ENCODE measurements around the gene ALKBH5.

The ALKBH5 gene

GRCh38 chr17:18225121-18225641, 41.6 kb downstream of the ALKBH5 start, which contains the start of gene LLGL1 (continued):
- 0 out of 2 replicates have a peak, but pooled peaks have one; percentile 25 for TF ChIP-seq KLF16 (tag by site-specific recombination; IDR thresholded peaks at IDR 0.05)
- TF ChIP-seq SP2 (tag by site-specific recombination; IDR thresholded peaks at IDR 0.05), result peak; percentile 33
- peak; percentile 12; the same call in 1 of the 2 replicates for TF ChIP-seq ZNF629 (tag by site-specific recombination; IDR thresholded peaks at IDR 0.05)
- no peak for TF ChIP-seq ZNF416 (tag by site-specific recombination; IDR thresholded peaks at IDR 0.05)
- TF ChIP-seq ZNF707 (tag by site-specific recombination; IDR thresholded peaks at IDR 0.05), result no peak
- TF ChIP-seq EGR2 (tag by site-specific recombination; IDR thresholded peaks at IDR 0.05; ENCODE audit: low read depth), result no peak; the same call in 1 of the 2 replicates
- TF ChIP-seq ZNF701 (tag by site-specific recombination; IDR thresholded peaks at IDR 0.05), result no peak
- TF ChIP-seq INSM2 (tag by site-specific recombination; IDR thresholded peaks at IDR 0.05), result no peak
- no peak for TF ChIP-seq ZNF670 (tag by site-specific recombination; IDR thresholded peaks at IDR 0.05; ENCODE audit: low read depth)
- TF ChIP-seq ZBTB6 (tag by site-specific recombination; IDR thresholded peaks at IDR 0.05), result peak; percentile 78; the same call in 1 of the 2 replicates
- TF ChIP-seq ZFP37 (tag by site-specific recombination; IDR thresholded peaks at IDR 0.05), result no peak
- no peak for TF ChIP-seq REST (tag by site-specific recombination; IDR thresholded peaks at IDR 0.05)
- no peak; the same call in 1 of the 2 replicates for TF ChIP-seq SP3 (tag by site-specific recombination; IDR thresholded peaks at IDR 0.05)
- TF ChIP-seq ZBTB21 (tag by site-specific recombination; IDR thresholded peaks at IDR 0.05), result no peak
- TF ChIP-seq HOXA7 (CRISPR knock-in tag; IDR thresholded peaks at IDR 0.05; ENCODE audit: borderline replicate concordance), result no peak

GRCh38 chr17:18225642-18226283, 42.1 kb downstream of the ALKBH5 start:
- Histone ChIP-seq H3K36me3 (ENCODE audit: control insufficient read depth in 2 of 2, insufficient read depth in 1 of 2, low read length in 2 of 2) (peaks cover 0 to 7% of the 10 kb centered on the region in 2 experiments; a peak in 1 of 3 replicates), H3K9me3 (ENCODE audit: control insufficient read depth, insufficient read depth, low read depth, low read length) (no peaks in the 10 kb centered on the region), H3K4me3 (ENCODE audit: low read depth, low read length) (peak overlapping the region; percentile 48), H3K4me1 (ENCODE audit: control insufficient read depth, insufficient read depth, low read length) (peaks cover 4% of the 10 kb centered on the region; the same call in 1 of the 2 replicates), H3K27ac (ENCODE audit: extremely low read depth, low read depth, low read length) (peak overlapping the region; percentile 68; the same call in 1 of the 2 replicates)
- POLR2A ChIA-PET, result no interaction called here
- CTCF ChIA-PET, result interaction anchor here (0.6 kb wide), 1 partner anchor 87 kb away, joined by 3 read pairs; no protein-coding TSS in a partner anchor
- no peak for TF ChIP-seq ZNF610 (tag by site-specific recombination; IDR thresholded peaks at IDR 0.05; ENCODE audit: borderline replicate concordance)
- peak; percentile 21; the same call in 1 of the 2 replicates for TF ChIP-seq ZBTB48 (tag by site-specific recombination; IDR thresholded peaks at IDR 0.05)
- TF ChIP-seq ZBTB20 (tag by site-specific recombination; IDR thresholded peaks at IDR 0.05), result peak; percentile 75; the same call in 1 of the 2 replicates
- TF ChIP-seq PBX3 (CRISPR knock-in tag; IDR thresholded peaks at IDR 0.05), result no peak
- no peak for TF ChIP-seq KLF7 (tag by site-specific recombination; IDR thresholded peaks at IDR 0.05; ENCODE audit: borderline replicate concordance)
- TF ChIP-seq ZNF184 (tag by site-specific recombination; IDR thresholded peaks at IDR 0.05), result no peak
- peak; percentile 23; the same call in 1 of the 2 replicates for TF ChIP-seq ZFP69B (tag by site-specific recombination; IDR thresholded peaks at IDR 0.05)
- TF ChIP-seq KLF9 (tag by site-specific recombination; IDR thresholded peaks at IDR 0.05; ENCODE audit: low read depth), result peak; percentile 32; the same call in 1 of the 2 replicates
- TF ChIP-seq KLF8 (tag by site-specific recombination; IDR thresholded peaks at IDR 0.05), result peak; percentile 33
- no peak for TF ChIP-seq ZNF549 (tag by site-specific recombination; IDR thresholded peaks at IDR 0.05)
- TF ChIP-seq PATZ1 (tag by site-specific recombination; IDR thresholded peaks at IDR 0.05), result peak; percentile 80
- TF ChIP-seq ZBTB17 (tag by site-specific recombination; IDR thresholded peaks at IDR 0.05), result peak; percentile 55; the same call in 1 of the 2 replicates
- TF ChIP-seq SCRT1 (tag by site-specific recombination; IDR thresholded peaks at IDR 0.05; ENCODE audit: borderline replicate concordance), result no peak

All from HEK293 (cell line).